Lung microvascular endothelial cell (primary cell): ENCODE results near the gene UBA6. TPM values are rescaled to one million over a fixed set of nuclear protein-coding genes. Genes with fewer than 3 reads are reported as not detected.

Experiments used
- DNase-seq, 2 donors: peaks; one replicate each; pipeline versions ENCODE4 v3.0.0 to v3.0.0-alpha.2; 2010; ENCODE audit warnings: low read depth in 2 of 2
- total RNA-seq: library from RNA; depleted of rRNA; stranded (reverse); fragments of >200 nt; gene quantifications from 2 replicates; pipeline ENCODE4 v1.2.1, GENCODE V29; 2014

Gene UBA6
- total RNA-seq, 1 donor from 2014 or later: 67.5 TPM

GRCh38 chr4:67580577-67580976, 120.4 kb downstream of the UBA6 start:
- DNase-seq: no peak

DNA sequence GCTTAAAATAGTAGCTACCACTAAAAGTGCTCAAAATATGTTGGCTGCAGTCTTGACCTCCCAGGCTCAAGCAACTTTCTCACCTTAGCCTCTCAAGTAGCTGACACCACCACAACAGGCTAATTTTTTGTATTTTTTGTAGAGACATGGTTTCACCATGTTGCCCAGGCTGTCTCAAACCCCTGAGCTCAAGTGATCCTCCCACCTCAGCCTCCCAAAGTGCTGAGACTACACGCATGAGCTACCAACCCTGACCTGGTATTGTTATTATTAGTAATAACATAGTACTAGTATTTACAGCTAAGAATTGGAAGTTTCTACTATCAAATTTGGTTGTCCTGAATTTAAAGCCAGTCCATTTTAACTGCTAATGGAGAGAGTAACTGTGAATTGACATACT, 124.4 kb downstream of the UBA6 start:
- DNase-seq: no peak

- DNase-seq: no peak
These were observed 124.9 kb downstream of the UBA6 start for GRCh38 chr4:67576059-67576466.

GRCh38 chr4:67575232-67576058, 125.5 kb downstream of the UBA6 start:
- DNase-seq: no peak

- no peak for DNase-seq
These were observed 127.8 kb downstream of the UBA6 start for GRCh38 chr4:67573193-67573592.

- DNase-seq: no peak
These were observed 129.0 kb downstream of the UBA6 start for GRCh38 chr4:67571975-67572374.

DNA sequence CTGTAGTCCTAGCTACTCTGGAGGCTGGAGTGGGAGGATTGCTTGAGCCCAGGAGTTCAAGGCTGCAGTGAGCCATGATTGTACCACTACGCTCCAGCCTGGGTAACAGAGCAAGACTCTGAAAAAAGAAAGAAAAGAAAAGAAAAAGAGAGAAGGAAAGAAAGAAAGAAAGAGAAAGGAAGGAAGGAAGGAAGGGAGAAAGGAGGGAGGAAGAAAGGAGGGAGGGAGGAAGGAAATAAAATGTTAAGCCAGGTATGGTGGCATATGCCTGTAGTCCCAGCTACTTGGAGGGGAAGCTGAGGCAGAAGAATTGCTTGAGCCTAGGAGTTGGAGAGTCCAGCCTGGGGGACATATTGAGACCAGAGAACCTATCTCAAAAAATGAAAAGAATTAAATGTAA, 130.4 kb downstream of the UBA6 start:
- no peak for DNase-seq

DNA sequence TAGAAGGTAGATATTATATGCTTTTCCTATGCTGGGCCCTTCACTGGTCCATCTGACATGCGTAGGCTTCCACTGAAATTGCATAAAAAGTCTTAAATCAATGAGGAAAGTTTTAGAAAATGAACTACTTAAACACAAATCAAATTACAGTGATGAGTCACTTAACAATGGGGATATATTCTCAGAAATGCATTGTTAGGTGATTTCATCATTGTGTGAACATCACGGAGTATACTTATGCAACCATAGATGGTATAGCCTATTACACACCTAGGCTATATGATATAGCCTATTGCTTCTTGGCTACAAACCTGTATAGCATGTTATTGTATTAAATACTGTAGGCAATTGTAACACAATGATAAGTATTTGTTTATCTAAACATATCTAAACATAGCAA, 132.1 kb downstream of the UBA6 start:
- DNase-seq: no peak

- DNase-seq: no peak
These were observed 134.6 kb downstream of the UBA6 start for GRCh38 chr4:67566335-67566734.

DNA sequence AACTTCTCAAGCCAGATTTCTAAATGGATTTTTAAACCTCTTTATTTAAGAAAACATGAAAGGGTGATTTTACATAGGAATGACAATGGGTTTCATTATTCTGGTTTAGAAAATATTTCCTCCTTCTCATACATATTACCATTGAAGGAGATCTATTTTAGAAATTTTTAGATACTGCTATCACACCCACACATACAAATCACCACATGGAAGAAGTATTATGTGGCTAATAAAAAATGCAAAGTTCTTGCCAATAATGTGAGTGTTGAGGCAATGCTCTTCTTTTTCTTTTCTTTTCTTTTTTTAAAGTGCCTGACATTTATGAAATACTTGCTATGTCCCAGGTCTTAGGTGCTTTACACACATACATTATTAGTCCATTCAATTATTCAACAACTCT, 135.7 kb downstream of the UBA6 start:
- no peak for DNase-seq

Other genes starting within 250 kb of the UBA6 start
- gene CENPC, start 155.7 kb downstream of the UBA6 start, total RNA-seq: 9.6 and 11.3 TPM in 2 replicates
- not detected in 2 replicates for gene STAP1, start 142.4 kb downstream of the UBA6 start, total RNA-seq
- not detected in 2 replicates for gene GNRHR, start 53.2 kb upstream of the UBA6 start, total RNA-seq
- gene TMPRSS11D, start 182.8 kb upstream of the UBA6 start, total RNA-seq: under 0.01 TPM in 2 replicates